ENCODE measurements around the gene PACSIN2.

The PACSIN2 gene

GRCh38 chr22:42909363-42910058 is 105.4 kb downstream of the PACSIN2 start:
- no peak for TF ChIP-seq CTCF (IDR thresholded peaks at IDR 0.05)
- Histone ChIP-seq H3K27ac (peak overlapping the region; percentile 49), H3K36me3 (peaks cover 38% of the 10 kb centered on the region), H3K4me3 (ENCODE audit: low read depth in 1 of 2, low read length in 1 of 2) (no peak overlapping the region), H3K27me3 (no peaks in the 10 kb centered on the region), H3K9me3 (no peaks in the 10 kb centered on the region), H3K4me1 (ENCODE audit: control insufficient read depth in 1 of 2, insufficient read depth in 1 of 2, low read depth in 1 of 2, low read length in 1 of 2) (peaks cover 25 to 38% of the 10 kb centered on the region in 2 experiments)

GRCh38 chr22:42908374-42908746 is 106.6 kb downstream of the PACSIN2 start:
- Histone ChIP-seq H3K4me3 (ENCODE audit: low read depth in 1 of 2, low read length in 1 of 2) (no peak overlapping the region), H3K27me3 (no peaks in the 10 kb centered on the region), H3K9me3 (no peaks in the 10 kb centered on the region), H3K27ac (no peak overlapping the region), H3K4me1 (ENCODE audit: control insufficient read depth in 1 of 2, insufficient read depth in 1 of 2, low read depth in 1 of 2, low read length in 1 of 2) (peaks cover 34 to 35% of the 10 kb centered on the region in 2 experiments), H3K36me3 (peaks cover 38% of the 10 kb centered on the region)
- TF ChIP-seq CTCF (IDR thresholded peaks at IDR 0.05) = no peak

- H3K36me3 ChIP-seq = peaks cover 38% of the 10 kb centered on the region
- H3K9me3 ChIP-seq = no peaks in the 10 kb centered on the region
- H3K4me3 ChIP-seq (ENCODE audit: low read depth in 1 of 2, low read length in 1 of 2) = no peak overlapping the region
- no peaks in the 10 kb centered on the region for H3K27me3 ChIP-seq
- peak overlapping the region; percentile 55 for H3K27ac ChIP-seq
- TF ChIP-seq CTCF (IDR thresholded peaks at IDR 0.05) = no peak
- peaks cover 29 to 37% of the 10 kb centered on the region in 2 experiments for H3K4me1 ChIP-seq (ENCODE audit: control insufficient read depth in 1 of 2, insufficient read depth in 1 of 2, low read depth in 1 of 2, low read length in 1 of 2)
These were observed 107.3 kb downstream of the PACSIN2 start for GRCh38 chr22:42907404-42908373.

- Histone ChIP-seq H3K27me3 (no peaks in the 10 kb centered on the region), H3K27ac (peak overlapping the region; percentile 55), H3K4me1 (ENCODE audit: control insufficient read depth in 1 of 2, insufficient read depth in 1 of 2, low read depth in 1 of 2, low read length in 1 of 2) (peaks cover 25 to 35% of the 10 kb centered on the region in 2 experiments), H3K9me3 (no peaks in the 10 kb centered on the region), H3K4me3 (ENCODE audit: low read depth in 1 of 2, low read length in 1 of 2) (no peak overlapping the region), H3K36me3 (peaks cover 44% of the 10 kb centered on the region)
- TF ChIP-seq CTCF (IDR thresholded peaks at IDR 0.05) = no peak
These were observed 108.2 kb downstream of the PACSIN2 start for GRCh38 chr22:42906605-42907348.

- Histone ChIP-seq H3K27me3 (no peaks in the 10 kb centered on the region), H3K36me3 (peaks cover 51% of the 10 kb centered on the region), H3K27ac (peak overlapping the region; percentile 55), H3K4me1 (ENCODE audit: control insufficient read depth in 1 of 2, insufficient read depth in 1 of 2, low read depth in 1 of 2, low read length in 1 of 2) (peaks cover 15 to 30% of the 10 kb centered on the region in 2 experiments), H3K9me3 (no peaks in the 10 kb centered on the region), H3K4me3 (ENCODE audit: low read depth in 1 of 2, low read length in 1 of 2) (no peak overlapping the region)
- TF ChIP-seq CTCF (IDR thresholded peaks at IDR 0.05) = no peak
These were observed 109.2 kb downstream of the PACSIN2 start for GRCh38 chr22:42905702-42906183.
